Gastrocnemius medialis (tissue), 4 donors: ENCODE results near the gene NEB. TPM values are rescaled to one million over a fixed set of nuclear protein-coding genes. Genes with fewer than 3 reads are reported as not detected.

ENCODE experiments used
- ATAC-seq, 2 donors: fragments of 150-250 bp; one replicate each; pipeline ENCODE4 v1.9.1; 2016
- DNase-seq, 2 donors: peaks; one replicate each; pipeline ENCODE4 v3.0.0-alpha.2; 2019
- H3K27ac ChIP-seq, 4 donors: fragments of 200-600 bp; sonication (generic); 1 replicate in 1 of 4; 2 replicates in 3 of 4; pipeline ENCODE4 v1.5.1; 2016 to 2018; ENCODE audit warnings: mild to moderate bottlenecking in 2 of 4, moderate library complexity in 1 of 4
- H3K27me3 ChIP-seq, 3 donors: fragments of 200-600 bp; sonication (generic) in 2 of 3; 1 replicate in 1 of 3; 2 replicates in 2 of 3; pipeline versions ENCODE4 v1.5.1 to v1.6.0; 2016 to 2019; ENCODE audit warnings: mild to moderate bottlenecking in 1 of 3, moderate library complexity in 1 of 3
- H3K36me3 ChIP-seq, 2 donors: fragments of 200-600 bp; sonication (generic) in 1 of 2; one replicate each; pipeline ENCODE4 v1.5.1; 2017 to 2018
- H3K4me1 ChIP-seq, 2 donors: fragments of 200-600 bp; sonication (generic) in 1 of 2; one replicate each; pipeline ENCODE4 v1.5.1; 2016 to 2017; ENCODE audit warnings: mild to moderate bottlenecking in 2 of 2
- H3K4me3 ChIP-seq, 4 donors: fragments of 200-600 bp; sonication (generic) in 3 of 4; 1 replicate in 1 of 4; 2 replicates in 3 of 4; pipeline ENCODE4 v1.5.1; 2016 to 2019; ENCODE audit warnings: mild to moderate bottlenecking in 2 of 4
- H3K9me3 ChIP-seq, 3 donors: fragments of 200-600 bp; sonication (generic) in 2 of 3; 1 replicate in 1 of 3; 2 replicates in 2 of 3; pipeline ENCODE4 v1.5.1; 2016 to 2019
- POLR2A ChIP-seq, 2 donors: fragments of 450-650 bp; IDR thresholded peaks; one replicate each; pipeline ENCODE4 v1.6.1; 2017; ENCODE audit warnings: antibody characterized with exemption in 2 of 2, mild to moderate bottlenecking in 2 of 2, moderate library complexity in 2 of 2
- in situ Hi-C, 4 donors: fragments of 200-750 bp; cut with MboI; loops; one replicate each; pipeline versions ENCODE4 v1.15.0 to v1.8.0; 2017; ENCODE audit warnings: low sequenced_read_pairs in 4 of 4
- intact Hi-C: fragments of 100-400 bp; cut with DNase I; formaldehyde crosslinking; loops from one replicate; pipeline ENCODE4 v1.15.1; 2023; ENCODE audit warnings: low total_unique reads
- total RNA-seq, 4 donors: library from RNA; depleted of rRNA; stranded (reverse); fragments of >200 nt; gene quantifications; one replicate each; pipeline versions ENCODE4 v1.1.0 to v1.2.3, GENCODE V29; 2016
- TF ChIP-seq, protein P1 (sequence below), 5 experiments: fragments of 450-650 bp in 3 of 5; fragments of 200-600 bp in 2 of 5; sonication (generic) in 2 of 5; IDR thresholded peaks in 4 of 5; conservative IDR thresholded peaks in 1 of 5; 1 replicate in 4 of 5; 2 replicates in 1 of 5; pipeline ENCODE4 v1.5.1; 2016 to 2019; ENCODE audit warnings: antibody characterized with exemption in 5 of 5, mild to moderate bottlenecking in 3 of 5, moderate library complexity in 3 of 5

The NEB gene
- total RNA-seq, 4 donors from 2014 or later: 6,824 to 7,704 (median 7,108) TPM

DNA sequence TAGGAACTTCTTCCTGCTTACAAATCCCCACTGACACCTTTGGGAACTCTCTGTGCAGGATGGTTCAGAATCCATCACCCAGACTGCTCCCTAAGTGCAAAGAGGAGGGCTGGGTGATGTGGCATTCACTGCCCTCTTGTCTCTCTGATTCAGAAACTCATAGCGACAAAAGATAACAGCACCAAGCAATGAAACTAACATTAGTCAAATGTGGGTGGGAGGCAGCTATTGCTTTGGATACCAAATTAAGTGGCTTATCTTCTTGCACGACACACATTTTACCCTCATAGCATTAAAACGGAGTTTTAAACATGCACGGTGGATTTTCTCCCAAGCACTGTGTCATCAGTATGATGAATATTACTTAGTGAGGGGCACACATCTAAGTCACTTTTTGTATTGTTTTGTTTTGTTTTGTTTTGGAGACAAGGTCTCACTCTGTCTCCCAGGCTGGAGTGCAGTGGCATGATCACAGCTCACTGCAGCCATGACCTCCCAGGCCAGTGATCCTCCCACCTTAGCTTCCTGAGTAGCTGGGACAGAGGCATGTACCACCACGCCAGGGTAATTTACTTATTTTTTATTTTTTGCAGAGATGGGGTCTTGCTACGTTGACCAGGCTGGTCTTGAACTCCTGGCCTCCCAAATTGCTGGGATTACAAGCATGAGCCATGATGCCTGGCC lies 40.9 kb upstream of the NEB start:
- in situ Hi-C loops (no loop called here), intact Hi-C loops (no loop called here)
- TF ChIP-seq, protein P1, sequence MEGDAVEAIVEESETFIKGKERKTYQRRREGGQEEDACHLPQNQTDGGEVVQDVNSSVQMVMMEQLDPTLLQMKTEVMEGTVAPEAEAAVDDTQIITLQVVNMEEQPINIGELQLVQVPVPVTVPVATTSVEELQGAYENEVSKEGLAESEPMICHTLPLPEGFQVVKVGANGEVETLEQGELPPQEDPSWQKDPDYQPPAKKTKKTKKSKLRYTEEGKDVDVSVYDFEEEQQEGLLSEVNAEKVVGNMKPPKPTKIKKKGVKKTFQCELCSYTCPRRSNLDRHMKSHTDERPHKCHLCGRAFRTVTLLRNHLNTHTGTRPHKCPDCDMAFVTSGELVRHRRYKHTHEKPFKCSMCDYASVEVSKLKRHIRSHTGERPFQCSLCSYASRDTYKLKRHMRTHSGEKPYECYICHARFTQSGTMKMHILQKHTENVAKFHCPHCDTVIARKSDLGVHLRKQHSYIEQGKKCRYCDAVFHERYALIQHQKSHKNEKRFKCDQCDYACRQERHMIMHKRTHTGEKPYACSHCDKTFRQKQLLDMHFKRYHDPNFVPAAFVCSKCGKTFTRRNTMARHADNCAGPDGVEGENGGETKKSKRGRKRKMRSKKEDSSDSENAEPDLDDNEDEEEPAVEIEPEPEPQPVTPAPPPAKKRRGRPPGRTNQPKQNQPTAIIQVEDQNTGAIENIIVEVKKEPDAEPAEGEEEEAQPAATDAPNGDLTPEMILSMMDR (IDR thresholded peaks at IDR 0.05 in 4 of 5, conservative IDR thresholded peaks at IDR 0.05 in 1 of 5): no peak
- TF ChIP-seq POLR2A (IDR thresholded peaks at IDR 0.05): no peak
- Histone ChIP-seq H3K27me3 (no peaks in the 10 kb centered on the region), H3K27ac (peak overlapping the region; percentile 88 to 92 (median 89)), H3K4me3 (peak overlapping the region in 1 of 4 donors; percentile 0), H3K9me3 (no peaks in the 10 kb centered on the region), H3K4me1 (peaks cover 44 to 47% of the 10 kb centered on the region in 2 donors), H3K36me3 (peaks cover 0 to 5% of the 10 kb centered on the region in 2 donors)
- DNase-seq (no peak), ATAC-seq (no peak)

DNA sequence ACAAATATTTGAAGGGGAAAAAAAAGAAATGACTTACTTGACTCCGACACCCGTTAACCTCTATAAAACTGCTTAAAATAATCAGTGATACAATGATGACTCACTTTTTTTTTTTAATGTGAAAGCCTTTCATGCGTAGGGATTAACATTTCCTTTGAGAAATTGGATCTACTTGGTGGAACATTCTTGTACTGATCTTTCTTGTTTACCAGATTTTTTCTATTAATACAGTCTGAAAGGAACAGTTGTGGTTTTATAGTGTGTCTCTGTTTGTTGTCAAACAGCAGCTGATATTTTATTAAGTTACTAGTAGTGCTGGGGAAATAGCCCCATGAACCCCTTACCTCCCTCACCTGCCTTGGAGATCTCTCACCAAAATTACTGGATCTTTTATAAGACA lies 40.2 kb upstream of the NEB start:
- in situ Hi-C loops (no loop called here), intact Hi-C loops (no loop called here)
- Histone ChIP-seq H3K36me3 (peaks cover 0 to 5% of the 10 kb centered on the region in 2 donors), H3K4me3 (peak overlapping the region in 2 of 4 donors; percentile 0 to 11), H3K27ac (peak overlapping the region; percentile 88 to 92 (median 89)), H3K27me3 (no peaks in the 10 kb centered on the region), H3K4me1 (peaks cover 44 to 47% of the 10 kb centered on the region in 2 donors), H3K9me3 (no peaks in the 10 kb centered on the region)
- DNase-seq (no peak), ATAC-seq (peak; percentile 67 to 72)
- TF ChIP-seq, protein P1 (IDR thresholded peaks at IDR 0.05 in 4 of 5, conservative IDR thresholded peaks at IDR 0.05 in 1 of 5): no peak
- peak in 1 of 2 donors; percentile 57 for TF ChIP-seq POLR2A (IDR thresholded peaks at IDR 0.05)

DNA sequence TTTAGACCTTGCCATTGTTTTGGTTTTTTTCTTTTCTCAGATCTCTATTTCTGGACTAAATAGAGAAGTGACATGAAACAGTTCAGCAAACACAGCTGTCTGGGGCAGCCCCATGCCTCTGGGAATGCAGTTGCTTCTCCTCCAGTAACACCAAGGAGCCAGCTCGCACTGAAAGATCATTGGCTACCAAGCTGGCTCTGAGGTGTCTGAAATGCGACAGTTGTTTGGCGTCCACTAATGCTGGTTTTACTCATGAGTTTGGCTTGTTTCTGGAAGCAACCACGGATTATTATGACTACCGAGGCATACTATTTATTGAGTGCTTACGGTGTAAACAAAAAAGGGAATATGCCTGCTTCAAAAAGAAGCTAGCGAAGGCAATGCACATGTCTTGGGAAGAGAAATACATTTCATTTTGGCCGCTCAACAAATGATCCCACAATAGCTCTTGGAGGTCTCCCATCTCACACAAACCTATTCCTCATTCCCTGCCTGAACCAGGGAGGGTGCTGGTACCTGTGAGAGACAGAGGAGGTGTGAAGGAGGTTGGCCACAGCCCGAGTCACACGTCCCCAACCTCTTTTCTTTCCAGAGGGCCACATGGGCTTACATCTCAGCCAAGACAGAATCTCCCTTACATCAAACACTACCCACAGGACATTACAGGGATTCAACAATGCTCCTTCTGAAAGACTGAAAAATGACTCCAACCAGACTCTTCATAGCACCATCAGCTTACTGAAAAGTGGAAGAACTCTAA lies 37.5 kb upstream of the NEB start:
- in situ Hi-C loops: no loop called here
- DNase-seq: peak; percentile 88 to 90

DNA sequence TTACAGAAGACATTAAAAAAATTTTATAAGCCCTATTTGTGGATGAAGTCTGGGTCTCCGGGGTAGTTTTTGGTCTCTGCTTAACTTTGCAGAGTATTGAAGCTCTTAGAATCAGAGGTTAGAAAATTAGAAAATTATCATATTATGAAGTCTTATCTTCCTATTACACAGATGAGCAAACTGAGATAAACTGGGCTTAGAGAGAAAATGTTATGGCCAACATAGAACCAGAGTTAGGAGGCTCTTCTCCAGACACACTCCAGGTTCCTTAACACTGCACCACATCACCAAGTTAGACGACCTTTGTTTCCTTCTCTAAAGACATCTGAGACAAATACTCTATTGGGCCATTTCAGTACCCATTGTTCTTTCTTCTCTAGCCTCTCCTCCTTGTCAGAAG lies 36.7 kb upstream of the NEB start:
- Histone ChIP-seq H3K4me3 (no peak overlapping the region), H3K4me1 (peaks cover 64 to 69% of the 10 kb centered on the region in 2 donors), H3K36me3 (no peaks in the 10 kb centered on the region), H3K27me3 (no peaks in the 10 kb centered on the region), H3K27ac (peak overlapping the region; percentile 88 to 92 (median 89)), H3K9me3 (no peaks in the 10 kb centered on the region)
- no peak for DNase-seq
- intact Hi-C loops (no loop called here), in situ Hi-C loops (no loop called here)
- TF ChIP-seq POLR2A (IDR thresholded peaks at IDR 0.05): no peak
- TF ChIP-seq, protein P1 (IDR thresholded peaks at IDR 0.05 in 4 of 5, conservative IDR thresholded peaks at IDR 0.05 in 1 of 5): no peak
- ATAC-seq: peak; percentile 15 to 19

More for the DNA sequence above, 37.5 kb upstream of the NEB start:
- intact Hi-C loops: no loop called here
- Histone ChIP-seq H3K4me3 (peak overlapping the region in 1 of 4 donors; percentile 3), H3K9me3 (no peaks in the 10 kb centered on the region), H3K27me3 (no peaks in the 10 kb centered on the region), H3K4me1 (peaks cover 58 to 61% of the 10 kb centered on the region in 2 donors), H3K36me3 (peaks cover 0 to 5% of the 10 kb centered on the region in 2 donors), H3K27ac (peak overlapping the region; percentile 88 to 92 (median 89))
- ATAC-seq: peak; percentile 80 to 84
- TF ChIP-seq POLR2A (IDR thresholded peaks at IDR 0.05): peak in 1 of 2 donors; percentile 62
- TF ChIP-seq, protein P1 (IDR thresholded peaks at IDR 0.05 in 4 of 5, conservative IDR thresholded peaks at IDR 0.05 in 1 of 5): no peak
